ENCODE data around the gene CDK11B.
A peak's percentile ranks its signal among the peaks of the same experiment; 100 is the strongest.
"Not testable (repeated sequence)": the region's sequence is repeated elsewhere in the genome, so short reads cannot be mapped to it uniquely, and the experiment has no call there.

The CDK11B gene

GRCh38 chr1:1658583-1659549 is at the start of gene CDK11B:
TSS of gene CDK11B (minus strand) at chr1:1659004. CDS start at chr1:1657485, 1,519 bp downstream.
- DNase-seq: peak; percentile 96 to 97

GRCh38 chr1:1707897-1708296 is 49.1 kb upstream of the CDK11B start:
- not testable (repeated sequence) for DNase-seq

- DNase-seq: not testable (repeated sequence)
Measured at GRCh38 chr1:1707241-1707640, 48.4 kb upstream of the CDK11B start.

GRCh38 chr1:1705623-1706022 is 46.8 kb upstream of the CDK11B start:
- DNase-seq: not testable (repeated sequence)

DNA sequence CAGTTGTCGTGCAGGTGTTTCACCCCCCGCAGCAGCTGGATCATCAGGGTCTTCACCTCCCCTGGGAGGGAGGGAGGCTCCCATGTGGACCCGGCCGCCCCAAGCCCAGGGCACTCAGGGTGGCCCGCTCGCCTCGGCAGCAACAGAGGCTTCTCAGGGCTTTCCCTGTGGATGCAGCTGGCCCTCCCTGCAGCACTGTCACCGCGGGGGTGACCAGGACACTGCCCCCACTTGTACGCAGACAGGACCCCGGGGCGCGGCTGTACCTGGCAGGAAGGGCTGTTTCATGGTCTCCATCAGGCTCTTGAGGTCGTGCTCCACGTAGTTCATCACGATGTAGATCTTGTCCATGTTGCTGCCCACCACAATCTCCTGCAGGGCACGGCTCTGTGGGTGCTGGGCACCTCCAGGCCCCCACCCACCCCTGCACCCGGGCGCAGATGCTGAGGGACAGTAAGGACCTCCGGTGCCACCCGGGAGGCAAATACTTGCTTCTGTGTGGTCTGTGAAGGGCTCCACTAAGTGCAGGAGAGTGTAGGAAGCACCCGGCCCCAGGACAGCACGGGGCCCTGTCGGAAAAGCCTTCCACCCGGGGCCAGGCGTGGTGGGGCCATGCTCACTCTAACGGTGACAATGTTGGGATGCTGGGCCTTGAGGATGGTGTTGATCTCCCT is 45.6 kb upstream of the CDK11B start:
- not testable (repeated sequence) for DNase-seq

- DNase-seq: no peak
Measured at GRCh38 chr1:1703796-1704195, 45.0 kb upstream of the CDK11B start.

- not testable (repeated sequence) for DNase-seq
Measured at GRCh38 chr1:1702506-1702905, 43.7 kb upstream of the CDK11B start.

- DNase-seq: not testable (repeated sequence)
Measured at GRCh38 chr1:1700557-1700956, 41.8 kb upstream of the CDK11B start.

DNA sequence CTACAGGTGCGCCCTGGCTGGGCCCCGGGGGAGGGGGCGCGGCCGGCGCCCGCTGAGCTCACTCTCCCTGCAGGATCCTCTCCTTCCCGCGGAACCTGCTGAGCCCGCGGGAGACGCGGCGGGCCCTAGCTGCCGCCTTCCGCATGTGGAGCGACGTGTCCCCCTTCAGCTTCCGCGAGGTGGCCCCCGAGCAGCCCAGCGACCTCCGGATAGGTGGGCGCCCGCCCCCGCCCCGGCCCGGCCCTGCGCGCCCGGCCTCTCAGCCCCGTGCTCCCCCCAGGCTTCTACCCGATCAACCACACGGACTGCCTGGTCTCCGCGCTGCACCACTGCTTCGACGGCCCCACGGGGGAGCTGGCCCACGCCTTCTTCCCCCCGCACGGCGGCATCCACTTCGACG is 41.3 kb upstream of the CDK11B start:
- DNase-seq: not testable (repeated sequence)

DNA sequence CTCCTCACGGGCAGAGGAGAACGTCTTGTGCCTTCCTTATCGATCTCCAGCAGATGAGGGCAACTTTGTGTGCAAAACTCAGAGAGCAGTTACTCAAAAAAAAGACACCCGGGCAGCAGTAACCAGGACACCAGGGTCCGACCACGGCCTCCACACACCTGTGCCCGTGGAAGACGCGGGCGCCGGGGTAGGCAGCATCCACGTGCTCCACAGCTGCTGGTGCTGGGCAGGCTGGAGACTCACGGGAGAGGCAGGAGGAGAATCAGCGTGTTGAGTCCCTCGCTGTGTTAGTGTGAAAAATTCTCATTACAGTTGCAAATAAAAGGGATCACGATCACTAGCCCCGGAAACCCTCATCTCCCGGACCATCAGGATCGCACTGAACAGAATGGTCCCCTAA is 40.3 kb upstream of the CDK11B start:
- not testable (repeated sequence) for DNase-seq

- not testable (repeated sequence) for DNase-seq
Measured at GRCh38 chr1:1697358-1698183, 38.8 kb upstream of the CDK11B start.

DNA sequence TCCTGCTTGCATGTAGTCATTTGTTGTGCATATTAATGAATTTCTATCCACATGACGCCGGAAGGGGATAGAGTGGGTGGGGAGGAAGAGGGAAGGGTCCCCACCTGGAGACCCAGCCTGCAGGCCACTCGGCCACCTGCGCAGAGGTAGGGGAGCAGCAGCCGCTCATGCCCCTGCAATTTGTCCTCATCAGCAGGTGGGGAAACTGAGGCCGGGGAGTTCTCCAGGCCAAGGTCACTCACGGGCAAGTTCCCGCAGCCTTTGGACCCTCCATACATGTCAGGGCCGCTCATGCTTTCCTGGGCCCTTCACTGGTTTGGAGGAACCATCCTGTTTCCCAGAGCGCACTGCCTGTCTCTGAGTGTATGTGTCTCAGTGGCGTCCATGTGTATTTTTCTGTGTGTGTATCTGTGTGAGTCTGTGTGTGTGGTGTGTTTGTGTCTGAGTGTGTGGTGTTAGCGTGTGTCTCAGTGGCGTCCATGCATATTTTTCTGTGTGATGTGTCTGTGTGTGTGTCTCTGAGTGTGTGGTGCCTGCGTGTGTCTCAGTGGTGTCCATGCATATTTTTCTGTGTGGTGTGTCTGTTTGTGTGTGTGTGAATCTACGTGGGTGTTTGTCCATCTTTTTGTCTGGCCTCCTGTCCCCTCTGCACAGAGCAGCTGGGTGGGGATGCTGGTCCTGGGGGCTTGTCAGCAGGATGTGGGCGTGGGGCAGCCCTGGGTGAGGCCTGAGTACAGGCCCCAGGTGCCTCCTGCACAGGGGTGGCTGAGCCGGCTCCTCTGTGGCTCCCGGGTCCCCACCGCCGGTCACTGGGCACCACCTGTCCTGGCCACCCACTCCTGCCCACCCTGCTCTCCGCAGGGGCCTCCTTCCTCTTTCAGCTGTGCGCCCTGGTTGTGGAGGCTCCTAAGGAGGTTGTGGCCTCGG is 37.9 kb upstream of the CDK11B start:
- DNase-seq: not testable (repeated sequence)

GRCh38 chr1:1692714-1693647 is 34.2 kb upstream of the CDK11B start, which contains the start of gene SLC35E2B:
TSS of gene SLC35E2B (minus strand) at chr1:1692795. CDS start at chr1:1676699, 16,096 bp downstream.
- peak; percentile 91 to 98 for DNase-seq

DNA sequence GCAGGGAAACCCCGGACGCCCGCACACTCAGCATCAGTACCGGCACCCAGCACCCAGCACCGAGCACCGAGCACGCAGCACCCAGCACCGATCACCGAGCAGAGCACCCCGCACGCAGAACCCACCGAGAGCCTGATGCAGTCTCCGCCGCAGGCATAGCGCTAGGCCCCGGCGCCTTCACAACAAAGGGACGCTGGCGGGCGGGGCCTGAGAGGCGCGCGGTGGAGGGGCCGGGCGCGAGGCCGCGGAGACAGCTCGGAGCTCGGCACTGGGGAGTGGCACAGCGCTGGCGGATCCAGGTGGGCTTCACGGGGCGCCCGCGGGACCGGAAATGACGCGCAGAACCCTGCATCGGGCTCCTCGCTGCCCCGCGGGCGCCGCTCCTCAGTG is 33.5 kb upstream of the CDK11B start:
- DNase-seq: not testable (repeated sequence)

DNA sequence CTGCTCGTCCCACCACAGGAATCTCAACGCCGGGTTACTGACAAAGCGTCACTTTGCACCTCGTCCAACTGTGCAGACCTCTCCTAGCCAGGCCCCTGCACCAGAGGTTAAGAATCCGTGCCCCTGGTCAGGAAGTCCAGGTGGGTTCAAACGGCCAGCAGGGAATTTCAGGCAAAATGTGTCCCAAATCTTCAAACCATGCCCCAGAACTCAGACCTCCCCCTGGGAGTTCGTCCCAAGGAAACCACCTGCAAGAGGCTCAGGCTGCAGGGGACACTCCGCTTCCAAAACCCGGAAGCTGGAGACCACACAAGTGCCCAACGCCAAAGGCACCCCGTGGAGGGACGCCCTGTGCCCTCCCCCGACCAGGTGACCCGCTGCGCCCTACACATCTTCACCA is 32.6 kb upstream of the CDK11B start:
- DNase-seq: not testable (repeated sequence)

GRCh38 chr1:1689526-1689925 is 30.7 kb upstream of the CDK11B start:
- DNase-seq: not testable (repeated sequence)

- DNase-seq: no peak
Measured at GRCh38 chr1:1687846-1688245, 29.0 kb upstream of the CDK11B start.

- no peak for DNase-seq
Measured at GRCh38 chr1:1684031-1684681, 25.4 kb upstream of the CDK11B start.

DNA sequence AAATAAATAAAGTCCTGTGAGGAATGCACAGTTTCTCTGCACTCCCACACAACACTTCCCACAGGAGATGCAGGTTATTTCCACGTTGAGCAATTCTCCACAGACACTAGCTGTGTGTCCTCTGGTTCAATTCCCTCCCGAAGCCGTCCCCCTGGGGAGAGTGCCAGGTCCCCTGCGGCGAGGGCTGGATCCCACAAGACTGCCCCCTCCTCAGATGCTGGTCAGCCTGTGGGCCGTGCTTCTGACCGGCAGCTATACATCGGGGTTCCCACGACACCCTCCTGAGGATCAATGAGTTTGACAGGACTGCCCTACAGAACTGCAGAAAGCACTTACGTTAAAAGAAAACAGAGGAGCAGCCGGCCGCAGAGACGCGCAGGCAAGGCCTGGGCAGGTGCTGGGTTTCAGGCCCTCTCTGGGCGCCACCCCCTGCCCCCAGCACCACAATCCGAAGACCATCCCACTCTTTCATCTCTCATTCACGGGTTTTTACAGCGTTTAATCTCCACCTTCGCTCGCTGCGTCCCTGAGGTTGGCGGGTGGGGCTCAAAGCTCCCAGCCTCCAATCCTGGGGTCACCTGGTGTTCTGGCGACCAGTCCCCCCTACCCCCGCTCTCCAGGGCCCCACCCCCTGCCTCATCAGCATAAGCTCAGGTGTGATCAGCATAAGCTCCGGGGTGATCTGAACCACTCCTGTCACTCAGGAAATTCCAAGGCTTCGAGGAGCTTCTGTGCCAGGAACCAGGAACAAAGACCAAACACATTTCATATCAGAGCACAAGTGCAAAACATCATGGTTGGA is 24.5 kb upstream of the CDK11B start:
- no peak for DNase-seq

All from CD4-positive, alpha-beta T cell treated with Interleukin-1 beta for 1 hour (primary cell).